HEK293T (cell line): Measurements from ENCODE around the gene HTR7.

Source experiments
- CTCF ChIA-PET: fragments of 350-600 bp; formaldehyde crosslinking; extraction: SDS; loops from one replicate; lab custom pipeline; 2021; ENCODE audit warnings: antibody characterized with exemption, inconsistent platforms; lab: Yijun Ruan, JAX
- POLR2A ChIA-PET: fragments of 350-600 bp; formaldehyde crosslinking; extraction: SDS; loops from one replicate; lab custom pipeline; 2020; ENCODE audit warnings: antibody characterized with exemption, inconsistent platforms; lab: Yijun Ruan, JAX
- DNase-seq: peaks from one replicate; pipeline ENCODE4 v3.0.0; 2012; ENCODE audit warnings: mixed read lengths; ENCODE audit errors: extremely low spot score
- ARNT ChIP-seq: fragments of 450-650 bp; IDR thresholded peaks from 2 replicates; pipeline ENCODE4 v1.6.1; 2017; ENCODE audit warnings: mild to moderate bottlenecking
- BHLHE40 ChIP-seq: fragments of 450-650 bp; IDR thresholded peaks from 2 replicates; pipeline ENCODE4 v1.6.1; 2016; ENCODE audit warnings: mild to moderate bottlenecking, moderate library complexity, borderline replicate concordance
- CTBP1 ChIP-seq: fragments of 450-650 bp; IDR thresholded peaks from 2 replicates; pipeline ENCODE4 v1.6.1; 2016; ENCODE audit warnings: borderline replicate concordance
- ELF4 ChIP-seq: fragments of 450-650 bp; IDR thresholded peaks from 2 replicates; pipeline ENCODE4 v1.6.1; 2017; ENCODE audit warnings: antibody characterized with exemption
- FOXA1 ChIP-seq: fragments of 450-650 bp; IDR thresholded peaks from 2 replicates; pipeline ENCODE4 v1.6.1; 2016; ENCODE audit warnings: mild to moderate bottlenecking
- FOXK2 ChIP-seq: fragments of 450-650 bp; IDR thresholded peaks from 2 replicates; pipeline ENCODE4 v1.6.1; 2016; ENCODE audit warnings: mild to moderate bottlenecking
- FOXM1 ChIP-seq: fragments of 450-650 bp; IDR thresholded peaks from 2 replicates; pipeline ENCODE4 v1.6.1; 2017; ENCODE audit warnings: mild to moderate bottlenecking, borderline replicate concordance
- HDGF ChIP-seq: fragments of 450-650 bp; IDR thresholded peaks from 2 replicates; pipeline ENCODE4 v1.6.1; 2017; ENCODE audit warnings: antibody characterized with exemption, borderline replicate concordance
- L3MBTL2 ChIP-seq: fragments of 450-650 bp; conservative IDR thresholded peaks from 2 replicates; pipeline ENCODE4 v1.6.1; 2016; ENCODE audit warnings: mild to moderate bottlenecking
- LEF1 ChIP-seq: fragments of 450-650 bp; IDR thresholded peaks from 2 replicates; pipeline ENCODE4 v1.6.1; 2017; ENCODE audit warnings: mild to moderate bottlenecking, borderline replicate concordance
- NFRKB ChIP-seq: fragments of 450-650 bp; IDR thresholded peaks from 2 replicates; pipeline ENCODE4 v1.6.1; 2016; ENCODE audit warnings: mild to moderate bottlenecking, moderate library complexity
- PKNOX1 ChIP-seq: fragments of 450-650 bp; IDR thresholded peaks from 2 replicates; pipeline ENCODE4 v1.6.1; 2016
- SP1 ChIP-seq: fragments of 450-650 bp; IDR thresholded peaks from 2 replicates; pipeline ENCODE4 v1.6.1; 2017
- SUZ12 ChIP-seq: fragments of 450-650 bp; IDR thresholded peaks from 2 replicates; pipeline ENCODE4 v1.6.1; 2016; ENCODE audit warnings: mild to moderate bottlenecking
- TARDBP ChIP-seq: fragments of 450-650 bp; IDR thresholded peaks from 2 replicates; pipeline ENCODE4 v1.6.1; 2016
- ZNF384 ChIP-seq: fragments of 450-650 bp; IDR thresholded peaks from 2 replicates; pipeline ENCODE4 v1.6.1; 2016

Gene HTR7

DNA sequence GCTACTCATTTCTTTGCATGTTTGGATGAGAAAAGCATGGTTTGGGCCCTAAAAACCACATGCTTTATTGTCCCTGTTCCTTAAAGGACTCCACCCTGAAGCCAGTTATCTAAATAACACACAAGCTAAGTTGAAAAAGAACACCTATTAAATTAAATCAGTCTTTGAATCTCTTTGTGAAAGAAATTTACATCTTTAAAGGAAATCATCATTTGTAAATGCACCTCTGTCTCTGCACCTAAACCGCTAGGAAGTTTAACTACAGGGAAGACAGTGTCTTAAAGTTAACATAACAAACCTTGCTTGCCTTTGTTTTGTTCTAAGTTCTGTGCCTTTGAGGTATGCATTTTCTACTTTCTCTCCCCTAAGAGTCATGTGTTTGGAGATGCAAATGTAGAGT lies 52.6 kb downstream of the HTR7 start:
- TF ChIP-seq ARNT (no peak), FOXM1 (no peak), ZNF384 (no peak), ELF4 (no peak), NFRKB (no peak), SP1 (no peak), PKNOX1 (no peak), FOXK2 (no peak), TARDBP (no peak)
- no peak for DNase-seq
- CTCF ChIA-PET, result interaction anchor here (1.3 kb wide), 1 partner anchor 17 kb away, joined by 3 read pairs; no protein-coding TSS in a partner anchor
- POLR2A ChIA-PET, result no interaction called here

- ChIA-PET POLR2A (no interaction called here), CTCF (no interaction called here)
- DNase-seq, result no peak
- TF ChIP-seq TARDBP, result no peak
- no peak for TF ChIP-seq PKNOX1
- no peak for TF ChIP-seq FOXM1
- TF ChIP-seq NFRKB, result no peak
- no peak for TF ChIP-seq FOXA1
- no peak for TF ChIP-seq BHLHE40
- TF ChIP-seq ZNF384, result no peak
- TF ChIP-seq L3MBTL2, result no peak
- TF ChIP-seq CTBP1, result no peak
- TF ChIP-seq HDGF, result no peak
- TF ChIP-seq FOXK2, result no peak
- no peak for TF ChIP-seq SUZ12
- TF ChIP-seq LEF1, result no peak
- TF ChIP-seq ARNT, result no peak
- no peak for TF ChIP-seq ELF4
- no peak for TF ChIP-seq SP1
Measured at GRCh38 chr10:90804354-90804753, 53.5 kb downstream of the HTR7 start.

DNA sequence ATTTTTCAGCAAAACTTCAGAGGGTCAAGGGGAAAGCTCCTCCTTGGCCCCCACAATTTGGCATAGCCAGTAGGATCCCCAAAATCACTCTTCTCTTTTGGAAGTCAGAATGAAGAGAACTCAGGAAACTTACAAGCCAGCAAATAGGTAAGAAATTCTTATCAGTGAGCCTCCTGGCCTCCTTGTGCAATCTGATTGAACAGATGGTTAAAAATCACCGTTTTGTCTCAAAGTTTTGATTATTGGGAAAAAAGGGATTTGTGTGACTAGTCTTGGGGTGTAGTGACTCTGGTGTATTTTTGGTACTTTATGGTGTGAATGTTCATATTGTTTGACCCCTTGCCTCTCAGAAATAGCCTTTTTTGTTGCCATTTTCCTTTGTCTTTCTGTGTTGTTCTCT lies 56.2 kb downstream of the HTR7 start:
- CTCF ChIA-PET, result interaction anchor here (1.4 kb wide), 1 partner anchor 13 kb away, joined by 5 read pairs; no protein-coding TSS in a partner anchor
- TF ChIP-seq FOXK2, result no peak
- no peak for TF ChIP-seq BHLHE40
- no peak for TF ChIP-seq CTBP1
- TF ChIP-seq FOXA1, result no peak
- no peak for TF ChIP-seq LEF1
- no peak for TF ChIP-seq ELF4
- no peak for TF ChIP-seq HDGF
- TF ChIP-seq ZNF384, result no peak
- TF ChIP-seq SP1, result no peak
- TF ChIP-seq FOXM1, result no peak
- no peak for TF ChIP-seq SUZ12
- no peak for TF ChIP-seq ARNT
- TF ChIP-seq L3MBTL2, result no peak
- TF ChIP-seq TARDBP, result no peak
- no peak for TF ChIP-seq PKNOX1
- TF ChIP-seq NFRKB, result no peak
- DNase-seq, result no peak
- POLR2A ChIA-PET, result no interaction called here

DNA sequence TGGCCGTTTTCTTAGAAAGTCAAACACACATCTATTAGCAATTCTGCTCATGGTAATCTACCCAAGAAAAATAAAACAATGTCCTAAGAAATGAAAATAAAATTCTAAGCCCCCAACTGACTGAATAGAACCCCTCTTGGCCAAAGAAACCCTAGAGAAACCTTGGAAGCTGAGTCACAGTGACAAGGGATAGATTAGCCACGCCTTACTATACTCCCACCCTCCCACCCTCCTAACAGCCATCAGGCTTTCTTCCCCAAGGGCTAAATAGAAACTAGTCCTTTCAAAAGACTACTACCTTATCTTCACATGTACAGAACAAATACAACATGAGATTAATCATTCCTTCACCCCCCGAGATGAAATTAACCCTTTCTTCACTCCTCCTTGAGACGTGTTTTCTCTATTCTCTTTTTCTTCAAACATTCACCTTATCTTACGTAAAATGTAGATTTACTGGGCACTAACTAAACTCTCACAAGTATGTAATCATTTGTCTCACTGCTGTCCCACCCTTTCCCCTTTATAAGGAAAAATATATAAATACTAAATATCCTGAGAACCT lies 57.5 kb downstream of the HTR7 start:
- no peak for DNase-seq
- TF ChIP-seq FOXM1 (no peak), FOXK2 (no peak), ZNF384 (no peak), NFRKB (no peak), PKNOX1 (no peak), TARDBP (no peak)
- ChIA-PET POLR2A (no interaction called here), CTCF (interaction anchor here (1.4 kb wide), 1 partner anchor 12 kb away, joined by 5 read pairs; no protein-coding TSS in a partner anchor)

DNA sequence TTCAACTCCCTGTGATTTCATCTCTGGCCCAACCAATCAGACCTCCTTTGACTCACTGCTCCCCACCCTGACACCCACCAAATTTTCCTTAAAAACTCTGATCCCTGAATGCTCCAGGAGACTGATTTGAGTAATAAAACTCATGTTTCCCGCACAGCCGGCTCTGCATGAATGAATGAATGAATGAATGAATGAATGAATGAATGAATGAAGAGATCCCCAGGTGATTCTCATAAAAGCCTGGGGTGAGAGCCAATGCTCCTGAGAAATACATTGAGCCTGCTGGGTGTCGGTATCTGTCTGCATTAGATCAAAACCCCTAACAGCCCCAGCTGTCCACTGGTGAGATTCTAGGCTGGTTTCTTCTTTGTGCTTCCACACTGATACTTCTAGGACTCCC lies 58.7 kb downstream of the HTR7 start:
- ChIA-PET POLR2A (no interaction called here), CTCF (no interaction called here)
- TF ChIP-seq FOXA1, result no peak
- TF ChIP-seq FOXK2, result no peak
- no peak for TF ChIP-seq ELF4
- no peak for TF ChIP-seq SUZ12
- no peak for TF ChIP-seq FOXM1
- no peak for TF ChIP-seq NFRKB
- TF ChIP-seq HDGF, result no peak
- TF ChIP-seq CTBP1, result no peak
- DNase-seq, result no peak

DNA sequence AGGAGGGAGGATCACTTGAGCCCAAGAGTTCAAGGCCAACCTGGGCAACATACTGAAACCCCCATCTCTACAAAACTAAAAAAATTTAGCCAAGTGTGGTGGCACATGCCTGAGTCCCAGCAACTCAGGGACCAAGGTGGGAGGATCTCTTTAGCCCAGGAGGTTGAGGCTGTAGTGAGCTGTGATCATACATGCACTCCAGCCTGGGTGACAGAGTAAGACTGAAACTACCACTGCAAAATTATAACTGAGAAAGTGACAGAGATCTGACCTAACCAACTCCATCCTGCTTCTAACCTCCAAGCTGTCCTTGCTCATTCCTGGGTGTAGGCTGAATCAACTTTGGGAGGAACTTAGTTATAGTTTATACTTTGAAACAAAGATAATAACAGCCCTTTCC lies 59.4 kb downstream of the HTR7 start:
- ChIA-PET CTCF (no interaction called here), POLR2A (no interaction called here)
- no peak for TF ChIP-seq CTBP1
- no peak for TF ChIP-seq LEF1
- no peak for TF ChIP-seq ARNT
- TF ChIP-seq FOXM1, result no peak
- no peak for TF ChIP-seq PKNOX1
- no peak for TF ChIP-seq SP1
- no peak for TF ChIP-seq ELF4
- TF ChIP-seq FOXK2, result no peak
- no peak for TF ChIP-seq L3MBTL2
- TF ChIP-seq FOXA1, result no peak
- no peak for TF ChIP-seq TARDBP
- no peak for TF ChIP-seq NFRKB
- no peak for TF ChIP-seq ZNF384
- TF ChIP-seq HDGF, result no peak
- TF ChIP-seq SUZ12, result no peak
- no peak for TF ChIP-seq BHLHE40
- DNase-seq, result no peak
